Measurements from ENCODE around the gene ADAMTSL1. TPM values are rescaled to one million over a fixed set of nuclear protein-coding genes. Genes with fewer than 3 reads are reported as not detected.
"Not testable (repeated sequence)": the region's sequence is repeated elsewhere in the genome, so short reads cannot be mapped to it uniquely, and the experiment has no call there.

The ADAMTSL1 gene
- total RNA-seq, 1 donor from 2014 or later = 0.56 TPM

GRCh38 chr9:18911714-18912342, 437.9 kb downstream of the ADAMTSL1 start:
- intact Hi-C loops (cut with DNase I) = loop anchor here (10.0 kb wide), 1 partner anchor 53 kb away; no protein-coding TSS in a partner anchor
- ATAC-seq (ENCODE audit: poor library complexity) (no peak), DNase-seq (no peak)

GRCh38 chr9:18920141-18921084, 446.5 kb downstream of the ADAMTSL1 start:
- ATAC-seq (ENCODE audit: poor library complexity) (peak; percentile 12), DNase-seq (no peak)
- intact Hi-C loops (cut with DNase I) = no loop called here

- ATAC-seq (ENCODE audit: poor library complexity) (peak; percentile 57), DNase-seq (no peak)
These were observed 447.6 kb downstream of the ADAMTSL1 start for GRCh38 chr9:18921366-18922075.

GRCh38 chr9:18922161-18922885, 448.4 kb downstream of the ADAMTSL1 start:
- intact Hi-C loops (cut with DNase I) = no loop called here
- DNase-seq (no peak), ATAC-seq (ENCODE audit: poor library complexity) (no peak)

More at GRCh38 chr9:18921366-18922075, 447.6 kb downstream of the ADAMTSL1 start:
- intact Hi-C loops (cut with DNase I) = no loop called here

GRCh38 chr9:18923167-18923566, 449.2 kb downstream of the ADAMTSL1 start:
- DNase-seq = no peak
- intact Hi-C loops (cut with DNase I) = no loop called here
- ATAC-seq (ENCODE audit: poor library complexity) = no peak

GRCh38 chr9:18923671-18924430, 449.9 kb downstream of the ADAMTSL1 start:
- intact Hi-C loops (cut with DNase I) = no loop called here
- DNase-seq (no peak), ATAC-seq (ENCODE audit: poor library complexity) (no peak)

GRCh38 chr9:18925880-18926279, 451.9 kb downstream of the ADAMTSL1 start:
- ATAC-seq (ENCODE audit: poor library complexity) = no peak
- intact Hi-C loops (cut with DNase I) = no loop called here
- DNase-seq = no peak

- DNase-seq (no peak), ATAC-seq (ENCODE audit: poor library complexity) (no peak)
- intact Hi-C loops (cut with DNase I) = no loop called here
These were observed 452.6 kb downstream of the ADAMTSL1 start for GRCh38 chr9:18926513-18926912.

GRCh38 chr9:18928711-18929110, 454.8 kb downstream of the ADAMTSL1 start:
- intact Hi-C loops (cut with DNase I) = no loop called here
- DNase-seq (no peak), ATAC-seq (ENCODE audit: poor library complexity) (no peak)

GRCh38 chr9:18930611-18931010, 456.7 kb downstream of the ADAMTSL1 start:
- ATAC-seq (ENCODE audit: poor library complexity); intact Hi-C loops (cut with DNase I): not testable (repeated sequence)

GRCh38 chr9:18935541-18935940, 461.6 kb downstream of the ADAMTSL1 start:
- intact Hi-C loops (cut with DNase I) = no loop called here
- DNase-seq = no peak
- ATAC-seq (ENCODE audit: poor library complexity) = no peak

More at GRCh38 chr9:18930611-18931010, 456.7 kb downstream of the ADAMTSL1 start:
- DNase-seq = not testable (repeated sequence)

- intact Hi-C loops (cut with DNase I) = no loop called here
- ATAC-seq (ENCODE audit: poor library complexity) (no peak), DNase-seq (no peak)
These were observed 462.3 kb downstream of the ADAMTSL1 start for GRCh38 chr9:18936094-18936871.

GRCh38 chr9:18939943-18940342, 466.0 kb downstream of the ADAMTSL1 start:
- DNase-seq (no peak), ATAC-seq (ENCODE audit: poor library complexity) (no peak)
- intact Hi-C loops (cut with DNase I) = no loop called here

GRCh38 chr9:18941060-18941740, 467.2 kb downstream of the ADAMTSL1 start:
- DNase-seq = no peak
- ATAC-seq (ENCODE audit: poor library complexity) = peak; percentile 88
- intact Hi-C loops (cut with DNase I) = no loop called here

GRCh38 chr9:18942801-18943200, 468.8 kb downstream of the ADAMTSL1 start:
- intact Hi-C loops (cut with DNase I) = no loop called here
- DNase-seq (no peak), ATAC-seq (ENCODE audit: poor library complexity) (no peak)

- no peak for ATAC-seq (ENCODE audit: poor library complexity)
- DNase-seq = no peak
- intact Hi-C loops (cut with DNase I) = no loop called here
These were observed 474.0 kb downstream of the ADAMTSL1 start for GRCh38 chr9:18947892-18948339.

- intact Hi-C loops (cut with DNase I) = no loop called here
- no peak for DNase-seq
- ATAC-seq (ENCODE audit: poor library complexity) = no peak
These were observed 478.0 kb downstream of the ADAMTSL1 start for GRCh38 chr9:18951936-18952335.
